HG03432 (cell line): ENCODE data around the gene PRICKLE2.
A peak's percentile ranks its signal among the peaks of the same experiment; 100 is the strongest.
"Not testable (repeated sequence)": the region's sequence is repeated elsewhere in the genome, so short reads cannot be mapped to it uniquely, and the experiment has no call there.

Experiments used
- ATAC-seq: cut with Tn5 transposase; IDR thresholded peaks from one replicate; pipeline ENCODE4 v1.9.1; 2021; ENCODE audit warnings: mild to moderate bottlenecking, moderate library complexity; ENCODE audit not compliant: unreplicated experiment

PRICKLE2 gene

GRCh38 chr3:64107190-64107589, 118.1 kb downstream of the PRICKLE2 start:
- no peak for ATAC-seq

- ATAC-seq = peak; percentile 49
These were observed 119.5 kb downstream of the PRICKLE2 start for GRCh38 chr3:64105816-64106215.

GRCh38 chr3:64104691-64105111, 120.6 kb downstream of the PRICKLE2 start:
- peak; percentile 61 for ATAC-seq

- ATAC-seq = no peak
These were observed 121.3 kb downstream of the PRICKLE2 start for GRCh38 chr3:64104006-64104405.

- no peak for ATAC-seq
These were observed 122.1 kb downstream of the PRICKLE2 start for GRCh38 chr3:64103131-64103530.

- ATAC-seq = no peak
These were observed 123.1 kb downstream of the PRICKLE2 start for GRCh38 chr3:64102147-64102546.

- no peak for ATAC-seq
These were observed 126.0 kb downstream of the PRICKLE2 start for GRCh38 chr3:64099316-64099715.

GRCh38 chr3:64098670-64099069, 126.6 kb downstream of the PRICKLE2 start:
- ATAC-seq = no peak

GRCh38 chr3:64097920-64098319, 127.3 kb downstream of the PRICKLE2 start:
- no peak for ATAC-seq

- no peak for ATAC-seq
These were observed 129.5 kb downstream of the PRICKLE2 start for GRCh38 chr3:64095802-64096201.

- ATAC-seq = no peak
These were observed 130.6 kb downstream of the PRICKLE2 start for GRCh38 chr3:64094713-64095079.

GRCh38 chr3:64093825-64094712, 131.2 kb downstream of the PRICKLE2 start:
- no peak for ATAC-seq

GRCh38 chr3:64093211-64093610, 132.1 kb downstream of the PRICKLE2 start:
- ATAC-seq = no peak

- no peak for ATAC-seq
These were observed 133.8 kb downstream of the PRICKLE2 start for GRCh38 chr3:64091501-64091900.

- ATAC-seq = not testable (repeated sequence)
These were observed 135.9 kb downstream of the PRICKLE2 start for GRCh38 chr3:64089386-64089785.

GRCh38 chr3:64088408-64089205, 136.7 kb downstream of the PRICKLE2 start:
- ATAC-seq = no peak

GRCh38 chr3:64086479-64087252, 138.6 kb downstream of the PRICKLE2 start:
- ATAC-seq = no peak

- no peak for ATAC-seq
These were observed 140.6 kb downstream of the PRICKLE2 start for GRCh38 chr3:64084640-64085039.

GRCh38 chr3:64083575-64083974, 141.7 kb downstream of the PRICKLE2 start:
- no peak for ATAC-seq

- ATAC-seq = no peak
These were observed 142.2 kb downstream of the PRICKLE2 start for GRCh38 chr3:64082961-64083541.

- no peak for ATAC-seq
These were observed 142.9 kb downstream of the PRICKLE2 start for GRCh38 chr3:64082411-64082810.
